ENCODE measurements around the gene TFCP2L1. TPM values are rescaled to one million over a fixed set of nuclear protein-coding genes. Genes with fewer than 3 reads are reported as not detected.
A peak's percentile ranks its signal among the peaks of the same experiment; 100 is the strongest.

TFCP2L1 gene
- total RNA-seq, 1 experiment from 2014 or later = 2.4 TPM

- no peak overlapping the region for H2AFZ ChIP-seq (ENCODE audit: low read length)
- no peaks in the 10 kb centered on the region for H3K27me3 ChIP-seq (ENCODE audit: low read length)
- no peak overlapping the region for H3K27ac ChIP-seq (ENCODE audit: low read length)
- no peak for TF ChIP-seq EZH2 (IDR thresholded peaks at IDR 0.05; ENCODE audit: low read length, unreplicated experiment)
- no peak for TF ChIP-seq CTCF (conservative IDR thresholded peaks at IDR 0.05; ENCODE audit: low read depth, low read length)
- TF ChIP-seq EZH2phosphoT487 (IDR thresholded peaks at IDR 0.05; ENCODE audit: borderline replicate concordance, low read length) = no peak
- ChIA-PET POLR2A (ENCODE audit: unreplicated experiment) (no interaction called here), CTCF (no interaction called here)
- H3F3A ChIP-seq (ENCODE audit: low read length, unreplicated experiment) = no peaks in the 10 kb centered on the region
- H3K4me1 ChIP-seq (ENCODE audit: insufficient read depth, low read length) = peaks cover 16% of the 10 kb centered on the region
- H3K79me2 ChIP-seq (ENCODE audit: low read length) = peaks cover 11% of the 10 kb centered on the region
- DNase-seq (no peak), ATAC-seq (no peak)
- no peak overlapping the region for H3K4me2 ChIP-seq (ENCODE audit: low read length)
- H3K9ac ChIP-seq (ENCODE audit: low read length) = no peak overlapping the region
- H3K4me3 ChIP-seq (ENCODE audit: low read length) = no peak overlapping the region
- no peaks in the 10 kb centered on the region for H4K20me1 ChIP-seq (ENCODE audit: low read length)
- no peaks in the 10 kb centered on the region for H3K36me3 ChIP-seq (ENCODE audit: low read depth, low read length)
- no peaks in the 10 kb centered on the region for H3K9me3 ChIP-seq (ENCODE audit: low read length)
- no peaks in the 10 kb centered on the region for H3K9me2 ChIP-seq (replicated peaks; ENCODE audit: low read length)
- no TSS peak for BruUV-seq (replicated peaks)
- intact Hi-C loops (cut with micrococcal nuclease) = no loop called here
These were observed 1.5 kb upstream of the TFCP2L1 start for GRCh38 chr2:121286506-121286905.

GRCh38 chr2:121285926-121286325 lies 924 bp upstream of the TFCP2L1 start:
- no peak overlapping the region for H3K27ac ChIP-seq (ENCODE audit: low read length)
- CTCF ChIA-PET = no interaction called here
- ATAC-seq (no peak), DNase-seq (no peak)
- no peak overlapping the region for H3K4me3 ChIP-seq (ENCODE audit: low read length)
- H3K4me1 ChIP-seq (ENCODE audit: insufficient read depth, low read length) = peaks cover 16% of the 10 kb centered on the region
- H3K9me2 ChIP-seq (replicated peaks; ENCODE audit: low read length) = no peaks in the 10 kb centered on the region
- no peaks in the 10 kb centered on the region for H3F3A ChIP-seq (ENCODE audit: low read length, unreplicated experiment)
- H3K79me2 ChIP-seq (ENCODE audit: low read length) = peaks cover 11% of the 10 kb centered on the region
- intact Hi-C loops (cut with micrococcal nuclease) = no loop called here
- BruUV-seq (replicated peaks) = no TSS peak
- POLR2A ChIA-PET (ENCODE audit: unreplicated experiment) = no interaction called here
- no peak overlapping the region for H2AFZ ChIP-seq (ENCODE audit: low read length)
- no peak overlapping the region for H3K9ac ChIP-seq (ENCODE audit: low read length)
- no peaks in the 10 kb centered on the region for H4K20me1 ChIP-seq (ENCODE audit: low read length)
- H3K4me2 ChIP-seq (ENCODE audit: low read length) = no peak overlapping the region
- no peaks in the 10 kb centered on the region for H3K27me3 ChIP-seq (ENCODE audit: low read length)
- TF ChIP-seq EZH2phosphoT487 (IDR thresholded peaks at IDR 0.05; ENCODE audit: borderline replicate concordance, low read length) (no peak), CTCF (conservative IDR thresholded peaks at IDR 0.05; ENCODE audit: low read depth, low read length) (no peak), EZH2 (IDR thresholded peaks at IDR 0.05; ENCODE audit: low read length, unreplicated experiment) (no peak)
- H3K9me3 ChIP-seq (ENCODE audit: low read length) = no peaks in the 10 kb centered on the region
- no peaks in the 10 kb centered on the region for H3K36me3 ChIP-seq (ENCODE audit: low read depth, low read length)

GRCh38 chr2:121283670-121284462 lies 1.1 kb downstream of the TFCP2L1 start:
- Histone ChIP-seq H3K4me2 (ENCODE audit: low read length) (peak overlapping the region; percentile 92), H2AFZ (ENCODE audit: low read length) (peak overlapping the region; percentile 71), H3K27me3 (ENCODE audit: low read length) (no peaks in the 10 kb centered on the region), H3K79me2 (ENCODE audit: low read length) (peaks cover 11% of the 10 kb centered on the region), H3F3A (ENCODE audit: low read length, unreplicated experiment) (no peaks in the 10 kb centered on the region), H3K36me3 (ENCODE audit: low read depth, low read length) (no peaks in the 10 kb centered on the region), H3K9me2 (replicated peaks; ENCODE audit: low read length) (no peaks in the 10 kb centered on the region), H3K4me1 (ENCODE audit: insufficient read depth, low read length) (peaks cover 16% of the 10 kb centered on the region), H3K4me3 (ENCODE audit: low read length) (peak overlapping the region; percentile 84), H3K9ac (ENCODE audit: low read length) (peak overlapping the region; percentile 54), H3K9me3 (ENCODE audit: low read length) (no peaks in the 10 kb centered on the region), H4K20me1 (ENCODE audit: low read length) (no peaks in the 10 kb centered on the region), H3K27ac (ENCODE audit: low read length) (no peak overlapping the region)
- ChIA-PET POLR2A (ENCODE audit: unreplicated experiment) (no interaction called here), CTCF (no interaction called here)
- ATAC-seq (peak; percentile 15; the same call in 1 of the 2 replicates), DNase-seq (peak; percentile 45)
- intact Hi-C loops (cut with micrococcal nuclease) = no loop called here
- TSS peak; percentile 51 for BruUV-seq (replicated peaks)
- TF ChIP-seq CTCF (conservative IDR thresholded peaks at IDR 0.05; ENCODE audit: low read depth, low read length) (no peak), EZH2phosphoT487 (IDR thresholded peaks at IDR 0.05; ENCODE audit: borderline replicate concordance, low read length) (no peak), EZH2 (IDR thresholded peaks at IDR 0.05; ENCODE audit: low read length, unreplicated experiment) (no peak)
